A673 (cell line): ENCODE data around the gene ALDH3B2. TPM values are rescaled to one million over a fixed set of nuclear protein-coding genes. Genes with fewer than 3 reads are reported as not detected.

Experiments used
- BruUV-seq: library from RNA; stranded (reverse); fragments of 400-500 nt; replicated peaks from 2 replicates; lab custom pipeline; 2021; lab: Mats Ljungman, UMichigan
- CTCF ChIA-PET: fragments of 300-600 bp; sonication (Branson Sonifier 250); formaldehyde crosslinking; loops from one replicate; lab custom pipeline; 2022; ENCODE audit warnings: antibody characterized with exemption; lab: Charles Lee
- POLR2A ChIA-PET: fragments of 300-600 bp; sonication (Branson Sonifier 250); formaldehyde crosslinking; loops from one replicate; lab custom pipeline; 2022; ENCODE audit warnings: antibody characterized with exemption; ENCODE audit not compliant: low non-redundant PET; lab: Charles Lee
- DNase-seq: peaks from one replicate; pipeline ENCODE4 v3.0.0-alpha.2; 2015; ENCODE audit warnings: low spot score
- H3K27ac ChIP-seq: fragments of 200-600 bp; sonication (generic); 2 replicates; pipeline ENCODE4 v1.5.1; 2016; ENCODE audit warnings: mixed run types, low read depth, mild to moderate bottlenecking, mixed read lengths, antibody characterized with exemption, low read length; ENCODE audit not compliant: poor library complexity, severe bottlenecking
- H3K27me3 ChIP-seq: fragments of 200-600 bp; sonication (generic); replicated peaks from 2 replicates; pipeline ENCODE4 v1.6.1; 2017; ENCODE audit warnings: mixed run types, low read depth, mild to moderate bottlenecking, mixed read lengths, antibody characterized with exemption, low read length; ENCODE audit not compliant: insufficient read depth, poor library complexity
- H3K36me3 ChIP-seq: fragments of 200-600 bp; sonication (generic); 2 replicates; pipeline ENCODE4 v1.6.1; 2016; ENCODE audit warnings: mixed run types, mild to moderate bottlenecking, mixed read lengths, antibody characterized with exemption, low read length; ENCODE audit not compliant: insufficient read depth, poor library complexity, severe bottlenecking
- H3K4me1 ChIP-seq: fragments of 200-600 bp; sonication (generic); 2 replicates; pipeline ENCODE4 v1.6.1; 2017; ENCODE audit warnings: mixed run types, mild to moderate bottlenecking, mixed read lengths, antibody characterized with exemption, low read length; ENCODE audit not compliant: insufficient read depth, poor library complexity, severe bottlenecking
- H3K4me3 ChIP-seq: fragments of 200-600 bp; sonication (generic); 2 replicates; pipeline ENCODE4 v1.5.1; 2016; ENCODE audit warnings: low read depth, mixed run types, mild to moderate bottlenecking, mixed read lengths, low read length; ENCODE audit not compliant: poor library complexity, severe bottlenecking
- H3K9me3 ChIP-seq: fragments of 200-600 bp; sonication (generic); 2 replicates; pipeline ENCODE4 v1.6.1; 2016; ENCODE audit warnings: mixed run types, low read depth, mild to moderate bottlenecking, mixed read lengths, antibody characterized with exemption, low read length; ENCODE audit not compliant: poor library complexity, severe bottlenecking
- CTCF ChIP-seq: fragments of 300-800, 200-600 bp; sonication (generic); conservative IDR thresholded peaks from 2 replicates; pipeline ENCODE4 v1.5.1; 2017; ENCODE audit warnings: low read depth, mild to moderate bottlenecking, antibody characterized with exemption, low read length, moderate library complexity, mixed read lengths
- EZH2 ChIP-seq: fragments of 200-600 bp; sonication (generic); IDR thresholded peaks from 2 replicates; pipeline ENCODE4 v1.6.1; 2017; ENCODE audit warnings: borderline replicate concordance, low read depth, mild to moderate bottlenecking, mixed read lengths, antibody characterized with exemption, low read length; ENCODE audit not compliant: poor library complexity, severe bottlenecking
- intact Hi-C: fragments of 100-400 bp; cut with micrococcal nuclease; formaldehyde crosslinking; loops from one replicate; pipeline ENCODE4 v1.10.0; 2022; ENCODE audit not compliant: unreplicated experiment
- total RNA-seq: library from RNA; stranded (reverse); gene quantifications from 2 replicates; pipeline ENCODE4 v1.2.3, GENCODE V29; 2021

ALDH3B2 gene
- total RNA-seq, 1 experiment from 2014 or later, result not detected

GRCh38 chr11:67613313-67613959, 61.0 kb downstream of the ALDH3B2 start:
- CTCF ChIA-PET, result interaction anchor here (0.5 to 1.3 kb wide), 3 partner anchors 16 to 56 kb away, joined by 3 to 16 read pairs (median 3); partner anchors contain the start of gene NUDT8
- Histone ChIP-seq H3K36me3 (peaks cover 29% of the 10 kb centered on the region), H3K9me3 (no peaks in the 10 kb centered on the region), H3K27me3 (no peaks in the 10 kb centered on the region), H3K27ac (no peak overlapping the region), H3K4me3 (no peak overlapping the region), H3K4me1 (peaks cover 4% of the 10 kb centered on the region)
- intact Hi-C loops, result no loop called here
- POLR2A ChIA-PET, result no interaction called here
- DNase-seq, result no peak
- no TSS peak for BruUV-seq
- TF ChIP-seq CTCF (no peak), EZH2 (no peak)

GRCh38 chr11:67612751-67613150, 61.7 kb downstream of the ALDH3B2 start:
- Histone ChIP-seq H3K9me3 (no peaks in the 10 kb centered on the region), H3K4me1 (peaks cover 6% of the 10 kb centered on the region), H3K27ac (no peak overlapping the region), H3K27me3 (no peaks in the 10 kb centered on the region), H3K4me3 (no peak overlapping the region), H3K36me3 (peaks cover 32% of the 10 kb centered on the region)
- POLR2A ChIA-PET, result no interaction called here
- BruUV-seq, result no TSS peak
- no peak for TF ChIP-seq CTCF
- TF ChIP-seq EZH2, result no peak
- no peak for DNase-seq
- intact Hi-C loops, result no loop called here
- CTCF ChIA-PET, result interaction anchor here (0.8 kb wide), 1 partner anchor 17 kb away, joined by 3 read pairs; the partner anchor contains the start of gene NUDT8

Other genes starting within 250 kb of the ALDH3B2 start
- gene RPS6KB2, start 246.1 kb downstream of the ALDH3B2 start, total RNA-seq, result 58.8 and 65.0 TPM in 2 replicates
- 0.56 and 1.3 TPM in 2 replicates for gene PTPRCAP, start 236.9 kb downstream of the ALDH3B2 start, total RNA-seq
- gene CORO1B, start 231.1 kb downstream of the ALDH3B2 start, total RNA-seq, result 92.5 and 96.6 TPM in 2 replicates
- gene GPR152, start 221.9 kb downstream of the ALDH3B2 start, total RNA-seq, result not detected in 2 replicates
- not detected in 2 replicates for gene CABP4, start 219.3 kb downstream of the ALDH3B2 start, total RNA-seq
- gene TMEM134, start 205.4 kb downstream of the ALDH3B2 start, total RNA-seq, result 36.0 and 40.3 TPM in 2 replicates
- gene AIP, start 191.6 kb downstream of the ALDH3B2 start, total RNA-seq, result 66.0 and 77.9 TPM in 2 replicates
- 55.9 and 60.9 TPM in 2 replicates for gene PITPNM1, start 169.3 kb downstream of the ALDH3B2 start, total RNA-seq
- 48.1 and 51.3 TPM in 2 replicates for gene CDK2AP2, start 166.5 kb downstream of the ALDH3B2 start, total RNA-seq
- gene CABP2, start 151.2 kb downstream of the ALDH3B2 start, total RNA-seq, result not detected in 2 replicates
- 1,211 and 1,270 TPM in 2 replicates for gene GSTP1, start 90.8 kb downstream of the ALDH3B2 start, total RNA-seq
- gene NDUFV1, start 67.7 kb downstream of the ALDH3B2 start, total RNA-seq, result 250 and 275 TPM in 2 replicates
- 3.4 and 4.7 TPM in 2 replicates for gene NUDT8, start 44.7 kb downstream of the ALDH3B2 start, total RNA-seq
- gene TBX10, start 34.9 kb downstream of the ALDH3B2 start, total RNA-seq, result not detected in 2 replicates
- gene ACY3, start 23.9 kb downstream of the ALDH3B2 start, total RNA-seq, result not detected in 2 replicates